ENCODE results near the gene RPUSD1.
"Not testable (repeated sequence)": the region's sequence is repeated elsewhere in the genome, so short reads cannot be mapped to it uniquely, and the experiment has no call there.

Gene RPUSD1

GRCh38 chr16:782258-782657 lies 5.9 kb downstream of the RPUSD1 start:
- no peak for DNase-seq

- no peak for DNase-seq
These were observed 6.7 kb downstream of the RPUSD1 start for GRCh38 chr16:781346-782010.

- DNase-seq, result no peak
These were observed 7.9 kb downstream of the RPUSD1 start for GRCh38 chr16:780296-780695.

GRCh38 chr16:779561-779960 lies 8.6 kb downstream of the RPUSD1 start:
- DNase-seq, result no peak

- no peak for DNase-seq
These were observed 9.2 kb downstream of the RPUSD1 start for GRCh38 chr16:778909-779527.

GRCh38 chr16:778447-778846 lies 9.7 kb downstream of the RPUSD1 start:
- no peak for DNase-seq

- DNase-seq, result no peak
These were observed 10.4 kb downstream of the RPUSD1 start for GRCh38 chr16:777826-778225.

- no peak for DNase-seq
These were observed 11.4 kb downstream of the RPUSD1 start for GRCh38 chr16:776824-777223.

- not testable (repeated sequence) for DNase-seq
These were observed 11.9 kb downstream of the RPUSD1 start for GRCh38 chr16:776298-776697.

- DNase-seq, result no peak
These were observed 12.9 kb downstream of the RPUSD1 start for GRCh38 chr16:775236-775796.

- no peak for DNase-seq
These were observed 13.8 kb downstream of the RPUSD1 start for GRCh38 chr16:774086-775001.

GRCh38 chr16:772959-773358 lies 15.2 kb downstream of the RPUSD1 start:
- DNase-seq, result no peak

- no peak for DNase-seq
These were observed 17.8 kb downstream of the RPUSD1 start for GRCh38 chr16:770411-770810.

- no peak for DNase-seq
These were observed 18.2 kb downstream of the RPUSD1 start for GRCh38 chr16:769934-770333.

GRCh38 chr16:769184-769784 lies 18.9 kb downstream of the RPUSD1 start:
- DNase-seq, result no peak

GRCh38 chr16:768428-768827 lies 19.8 kb downstream of the RPUSD1 start:
- DNase-seq, result no peak

GRCh38 chr16:767743-768235 lies 20.4 kb downstream of the RPUSD1 start:
- no peak for DNase-seq

GRCh38 chr16:766820-767640 lies 21.2 kb downstream of the RPUSD1 start:
- DNase-seq, result no peak

GRCh38 chr16:766008-766819 lies 22.0 kb downstream of the RPUSD1 start:
- DNase-seq, result no peak

GRCh38 chr16:765488-765865 lies 22.7 kb downstream of the RPUSD1 start:
- DNase-seq, result no peak

- DNase-seq, result no peak
These were observed 23.2 kb downstream of the RPUSD1 start for GRCh38 chr16:764848-765487.
